GM10266 (cell line): ENCODE measurements around the gene SKIC2.

Source experiments
- DNase-seq: peaks from one replicate; pipeline ENCODE4 v3.0.0; 2012; ENCODE audit errors: extremely low spot score
- TF ChIP-seq, protein P1 (sequence below): IDR thresholded peaks from 2 replicates; pipeline ENCODE4 v1.5.1; 2012; ENCODE audit warnings: mild to moderate bottlenecking, low read depth; ENCODE audit not compliant: control insufficient read depth, insufficient read depth; ENCODE audit errors: missing control alignments

Gene SKIC2

DNA sequence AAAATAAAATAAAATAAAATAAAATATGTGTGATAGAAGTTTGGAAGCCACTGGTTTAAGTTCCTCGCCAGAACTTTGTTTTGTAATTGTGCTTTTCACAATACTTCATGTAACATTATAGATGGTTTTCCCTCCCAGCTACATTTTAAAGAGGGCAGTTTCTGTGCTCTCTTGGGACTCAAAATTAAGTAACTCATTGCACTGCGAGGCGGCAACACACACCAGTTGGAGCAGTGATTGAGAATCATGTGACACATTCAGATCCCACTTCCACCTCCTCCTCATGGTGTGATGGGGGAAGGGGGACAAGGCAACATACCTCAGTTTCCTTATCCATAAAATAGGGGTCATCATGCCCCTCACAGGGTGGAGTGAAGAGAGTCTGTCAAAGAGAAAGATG lies 24.0 kb upstream of the SKIC2 start:
- TF ChIP-seq, protein P1, sequence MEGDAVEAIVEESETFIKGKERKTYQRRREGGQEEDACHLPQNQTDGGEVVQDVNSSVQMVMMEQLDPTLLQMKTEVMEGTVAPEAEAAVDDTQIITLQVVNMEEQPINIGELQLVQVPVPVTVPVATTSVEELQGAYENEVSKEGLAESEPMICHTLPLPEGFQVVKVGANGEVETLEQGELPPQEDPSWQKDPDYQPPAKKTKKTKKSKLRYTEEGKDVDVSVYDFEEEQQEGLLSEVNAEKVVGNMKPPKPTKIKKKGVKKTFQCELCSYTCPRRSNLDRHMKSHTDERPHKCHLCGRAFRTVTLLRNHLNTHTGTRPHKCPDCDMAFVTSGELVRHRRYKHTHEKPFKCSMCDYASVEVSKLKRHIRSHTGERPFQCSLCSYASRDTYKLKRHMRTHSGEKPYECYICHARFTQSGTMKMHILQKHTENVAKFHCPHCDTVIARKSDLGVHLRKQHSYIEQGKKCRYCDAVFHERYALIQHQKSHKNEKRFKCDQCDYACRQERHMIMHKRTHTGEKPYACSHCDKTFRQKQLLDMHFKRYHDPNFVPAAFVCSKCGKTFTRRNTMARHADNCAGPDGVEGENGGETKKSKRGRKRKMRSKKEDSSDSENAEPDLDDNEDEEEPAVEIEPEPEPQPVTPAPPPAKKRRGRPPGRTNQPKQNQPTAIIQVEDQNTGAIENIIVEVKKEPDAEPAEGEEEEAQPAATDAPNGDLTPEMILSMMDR, result no peak
- DNase-seq, result no peak

GRCh38 chr6:31935823-31936222 lies 23.2 kb upstream of the SKIC2 start:
- DNase-seq, result no peak
- TF ChIP-seq, protein P1, result no peak

DNA sequence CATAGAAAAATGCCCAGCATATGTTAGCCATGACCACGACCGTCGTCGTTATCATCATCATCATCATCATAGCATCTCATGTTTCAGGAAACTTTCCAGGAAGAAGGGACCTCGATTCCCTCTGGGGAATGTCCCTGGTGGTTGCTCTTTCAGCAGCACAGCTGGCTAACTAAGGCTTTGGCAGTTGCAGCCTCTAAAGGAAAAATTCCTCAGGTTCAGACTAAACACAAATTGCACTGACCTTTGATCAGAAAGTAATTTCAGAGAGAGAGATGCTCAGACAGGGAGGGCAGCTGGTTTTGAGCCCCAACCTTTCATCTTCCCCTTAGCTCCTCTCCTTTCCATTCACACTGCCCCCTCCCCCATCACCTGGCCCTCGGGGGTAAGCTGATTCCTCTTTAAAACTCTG lies 18.7 kb upstream of the SKIC2 start:
- DNase-seq, result no peak
- TF ChIP-seq, protein P1, result no peak

- DNase-seq, result no peak
- TF ChIP-seq, protein P1, result no peak
These were observed 15.2 kb upstream of the SKIC2 start for GRCh38 chr6:31943742-31944141.

DNA sequence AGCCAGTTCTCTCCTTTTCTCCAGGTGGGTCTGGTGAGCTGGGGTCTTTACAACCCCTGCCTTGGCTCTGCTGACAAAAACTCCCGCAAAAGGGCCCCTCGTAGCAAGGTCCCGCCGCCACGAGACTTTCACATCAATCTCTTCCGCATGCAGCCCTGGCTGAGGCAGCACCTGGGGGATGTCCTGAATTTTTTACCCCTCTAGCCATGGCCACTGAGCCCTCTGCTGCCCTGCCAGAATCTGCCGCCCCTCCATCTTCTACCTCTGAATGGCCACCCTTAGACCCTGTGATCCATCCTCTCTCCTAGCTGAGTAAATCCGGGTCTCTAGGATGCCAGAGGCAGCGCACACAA lies 13.8 kb upstream of the SKIC2 start:
- no peak for DNase-seq
- TF ChIP-seq, protein P1, result no peak

GRCh38 chr6:31945507-31946369 lies 13.2 kb upstream of the SKIC2 start, which contains the start of gene CFB:
Gene CFB, plus strand, starts transcription at chr6:31946095. Its CDS starts 127 bp downstream, at chr6:31946222.
- TF ChIP-seq, protein P1, result no peak
- DNase-seq, result no peak

GRCh38 chr6:31946370-31946885 lies 12.5 kb upstream of the SKIC2 start:
- DNase-seq, result no peak
- TF ChIP-seq, protein P1, result no peak
